Ishikawa (cell line): ENCODE data around the gene NUDT14.

Experiments used
- CEBPB ChIP-seq: IDR thresholded peaks from 2 replicates; pipeline ENCODE4 v1.6.1; 2012
- CREB1 ChIP-seq: IDR thresholded peaks from 2 replicates; pipeline ENCODE4 v1.6.1; 2012; ENCODE audit warnings: low read depth
- EGR1 ChIP-seq: IDR thresholded peaks from 2 replicates; pipeline ENCODE4 v1.6.1; 2012
- EP300 ChIP-seq: IDR thresholded peaks from 2 replicates; pipeline ENCODE4 v1.6.1; 2012; ENCODE audit warnings: borderline replicate concordance
- FOXM1 ChIP-seq: IDR thresholded peaks from 2 replicates; pipeline ENCODE4 v1.6.1; 2012; ENCODE audit warnings: low read depth, borderline replicate concordance
- MAX ChIP-seq: IDR thresholded peaks from 2 replicates; pipeline ENCODE4 v1.6.1; 2012
- NFIC ChIP-seq: IDR thresholded peaks from 2 replicates; pipeline ENCODE4 v1.6.1; 2012
- RAD21 ChIP-seq: IDR thresholded peaks from 2 replicates; pipeline ENCODE4 v1.6.1; 2012; ENCODE audit warnings: low read depth
- REST ChIP-seq: IDR thresholded peaks from 2 replicates; pipeline ENCODE4 v1.6.1; 2012; ENCODE audit warnings: low read depth, mild to moderate bottlenecking
- TAF1 ChIP-seq: IDR thresholded peaks from 2 replicates; pipeline ENCODE4 v1.6.1; 2012; ENCODE audit warnings: low read depth, mild to moderate bottlenecking
- TCF12 ChIP-seq: IDR thresholded peaks from 2 replicates; pipeline ENCODE4 v1.6.1; 2012; ENCODE audit warnings: low read depth
- TEAD4 ChIP-seq: IDR thresholded peaks from 2 replicates; pipeline ENCODE4 v1.6.1; 2012
- USF1 ChIP-seq: IDR thresholded peaks from 2 replicates; pipeline ENCODE4 v1.6.1; 2012
- YY1 ChIP-seq: IDR thresholded peaks from 2 replicates; pipeline ENCODE4 v1.6.1; 2012; ENCODE audit warnings: low read depth
- ZBTB7A ChIP-seq: IDR thresholded peaks from 2 replicates; pipeline ENCODE4 v1.6.1; 2012; ENCODE audit warnings: low read depth

NUDT14 gene

GRCh38 chr14:105144666-105145380, 36.3 kb downstream of the NUDT14 start:
- TF ChIP-seq EP300 (no peak), MAX (no peak), CREB1 (no peak), ZBTB7A (no peak), REST (no peak), USF1 (no peak), NFIC (no peak), TCF12 (no peak), EGR1 (no peak), CEBPB (no peak)

- TF ChIP-seq REST: no peak
- TF ChIP-seq EGR1: no peak
- TF ChIP-seq RAD21: no peak
- TF ChIP-seq MAX: no peak
- TF ChIP-seq YY1: no peak
- no peak for TF ChIP-seq CEBPB
- no peak for TF ChIP-seq USF1
- TF ChIP-seq FOXM1: no peak
- no peak for TF ChIP-seq TCF12
- no peak for TF ChIP-seq EP300
- TF ChIP-seq ZBTB7A: no peak
- TF ChIP-seq TAF1: no peak
- TF ChIP-seq CREB1: no peak
- TF ChIP-seq NFIC: no peak
- no peak for TF ChIP-seq TEAD4
Observed at GRCh38 chr14:105144026-105144665, 37.0 kb downstream of the NUDT14 start.

GRCh38 chr14:105143451-105144025, 37.6 kb downstream of the NUDT14 start:
- TF ChIP-seq REST (no peak), YY1 (no peak), FOXM1 (no peak), USF1 (no peak), MAX (no peak), TEAD4 (no peak), RAD21 (no peak), ZBTB7A (no peak)
